Stimulated activated CD8-positive, alpha-beta memory T cell treated with anti-CD3 and anti-CD28 coated beads, Interleukin-4, amount 100 ng/mL, for 1 hour (primary cell): ENCODE results near the gene MEGF6.

Source experiments
- DNase-seq, 2 donors: peaks; one replicate each; pipeline ENCODE4 v3.0.0-alpha.2; 2020; ENCODE audit warnings: low read depth in 2 of 2, low spot score in 1 of 2

MEGF6 gene

DNA sequence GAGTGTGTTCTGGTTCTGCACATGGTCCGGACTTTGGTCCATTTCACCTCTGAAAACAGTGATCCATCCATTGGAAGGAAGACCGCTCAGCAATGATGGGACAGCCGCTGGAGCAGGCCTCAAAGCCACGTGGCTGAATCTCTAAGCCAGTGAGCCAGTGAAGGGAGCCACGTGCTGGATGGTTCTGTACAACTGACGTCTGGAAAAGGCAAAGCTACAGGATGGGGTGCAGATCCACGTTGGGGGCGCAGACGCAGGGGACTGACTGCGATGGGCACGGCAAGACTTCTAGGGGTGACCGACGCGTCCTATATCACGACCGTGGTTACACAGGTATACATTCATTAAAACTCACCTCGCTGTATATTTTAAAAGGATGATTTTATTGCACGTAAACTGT is 167.0 kb downstream of the MEGF6 start:
- no peak for DNase-seq

DNA sequence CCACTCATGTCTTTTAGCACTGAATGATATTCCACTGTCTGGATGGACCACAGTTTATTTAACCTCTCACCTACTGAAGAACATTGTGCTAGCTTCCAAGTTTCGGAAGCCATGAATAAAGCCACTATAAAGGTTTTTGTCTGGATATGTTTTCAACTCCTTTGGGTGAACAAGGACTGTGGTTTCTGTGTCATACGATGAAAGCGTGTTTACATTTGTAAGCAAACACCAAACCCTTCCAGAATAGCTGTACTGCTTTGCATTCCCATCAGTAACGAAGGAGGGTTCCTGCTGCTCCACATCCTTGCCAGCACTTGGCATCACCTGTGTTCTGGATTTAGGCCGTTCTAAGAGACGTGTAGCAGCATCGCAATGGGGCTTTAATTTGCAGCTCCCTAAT is 167.5 kb downstream of the MEGF6 start:
- no peak for DNase-seq

DNA sequence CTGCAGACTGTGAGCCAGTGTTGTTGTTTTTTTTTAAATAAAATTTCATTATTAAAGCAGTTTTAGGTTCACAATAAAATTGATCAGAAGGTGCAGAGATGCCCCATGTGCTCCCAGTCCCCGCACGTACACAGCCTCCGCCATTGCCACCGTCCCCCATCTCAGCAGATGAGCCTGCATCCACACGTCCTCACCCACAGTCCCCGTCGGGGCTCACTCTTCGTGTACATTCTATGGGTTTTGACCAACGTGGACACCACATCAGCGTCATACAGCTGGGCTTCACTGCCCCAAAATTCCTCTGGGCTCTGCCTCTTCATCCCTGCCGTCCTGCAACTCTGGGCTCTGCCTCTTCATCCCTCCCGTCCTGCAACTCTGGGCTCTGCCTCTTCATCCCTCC is 168.4 kb downstream of the MEGF6 start:
- DNase-seq, result no peak

DNA sequence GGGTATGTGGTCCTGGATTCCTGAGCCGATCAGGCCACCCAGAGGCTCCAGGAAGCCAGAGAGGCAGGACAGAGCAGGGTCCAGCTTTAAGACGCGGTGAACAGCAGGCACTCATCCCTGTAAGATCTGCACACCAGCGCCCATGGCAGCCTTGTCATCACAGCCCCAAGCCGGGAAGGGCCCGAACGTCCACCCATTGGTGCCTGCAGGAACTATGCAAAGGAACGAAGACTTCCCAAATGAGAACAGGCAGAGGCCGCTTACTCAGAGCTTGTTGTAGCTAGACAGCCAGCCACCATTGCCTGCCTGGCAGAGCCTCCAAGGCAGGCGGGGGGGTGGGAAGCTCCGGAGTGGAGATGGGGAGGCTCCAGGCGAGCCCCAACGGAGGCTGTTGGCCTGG is 169.0 kb downstream of the MEGF6 start:
- DNase-seq, result no peak

DNA sequence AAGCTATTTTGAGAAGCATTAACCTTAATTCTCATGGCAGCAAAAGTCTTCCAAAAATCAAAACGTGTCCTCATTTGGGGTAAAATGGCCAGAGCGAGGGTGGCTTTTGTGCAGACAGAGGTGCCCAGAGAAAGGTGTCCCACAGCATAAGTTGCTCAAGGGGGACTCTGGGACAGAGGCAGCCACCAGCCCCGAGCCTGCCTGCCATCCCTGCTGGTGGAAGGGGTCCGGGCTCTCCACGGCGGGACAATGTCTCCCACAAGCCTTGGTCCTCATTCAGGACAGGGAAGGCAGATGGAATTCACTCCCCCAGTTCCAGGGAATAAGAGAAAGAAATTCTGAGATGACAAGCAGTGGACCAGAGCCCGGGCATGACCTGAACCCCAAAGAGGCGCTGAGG is 169.4 kb downstream of the MEGF6 start:
- DNase-seq, result no peak

DNA sequence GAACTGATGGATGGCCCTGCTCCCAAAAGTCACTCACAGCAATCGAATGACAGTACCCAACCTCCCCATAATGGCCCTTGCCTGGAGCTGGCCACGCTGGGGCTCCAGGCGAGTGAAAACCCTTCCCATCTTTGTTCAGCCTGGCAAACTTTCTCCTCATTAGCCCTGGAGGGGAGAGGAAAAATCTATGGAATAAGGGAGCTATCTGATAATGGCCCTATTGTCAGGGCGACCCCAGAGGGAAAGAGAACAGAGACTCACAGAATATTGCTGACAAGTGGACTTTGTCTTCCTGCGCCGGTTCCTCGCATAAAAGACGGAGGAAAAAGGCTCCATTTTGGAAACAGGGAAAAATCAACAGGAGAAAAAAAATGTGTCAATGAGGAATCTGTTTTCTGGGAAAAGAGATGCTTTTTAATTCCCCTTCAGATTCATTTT is 169.9 kb downstream of the MEGF6 start:
- DNase-seq, result no peak

DNA sequence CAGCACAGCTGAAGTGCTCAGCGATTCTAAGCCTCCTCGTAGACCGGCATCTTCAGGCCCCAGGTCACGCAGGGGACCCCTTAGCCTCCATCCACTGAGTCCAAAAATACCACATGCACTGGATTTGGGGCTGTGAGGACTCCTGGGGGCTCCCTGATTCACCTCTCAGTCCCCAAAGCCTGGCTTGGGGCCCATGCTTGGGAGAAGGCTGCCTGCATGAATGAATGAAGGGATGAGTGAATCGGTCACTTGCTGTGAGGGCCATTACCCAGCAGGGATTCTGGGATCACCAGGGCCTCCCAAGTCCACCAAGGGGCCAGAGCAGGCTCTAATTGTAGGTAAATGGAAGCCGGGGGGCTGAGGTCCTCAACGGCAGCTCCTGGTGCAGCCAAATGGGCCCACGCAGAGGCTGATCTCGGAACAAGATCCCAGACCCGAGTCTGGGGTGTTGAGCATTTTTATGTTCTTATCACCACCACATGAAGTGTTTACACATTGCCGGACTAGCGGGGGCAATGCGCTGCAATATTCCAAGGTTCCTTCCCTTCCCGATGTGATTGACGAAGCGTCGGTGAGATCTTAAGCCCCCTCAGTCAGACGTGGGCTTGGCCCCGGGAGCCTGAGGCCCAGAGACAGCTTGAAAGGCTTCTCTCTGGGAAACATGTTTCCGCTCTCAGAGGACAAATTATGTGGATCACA is 170.4 kb downstream of the MEGF6 start:
- no peak for DNase-seq

DNA sequence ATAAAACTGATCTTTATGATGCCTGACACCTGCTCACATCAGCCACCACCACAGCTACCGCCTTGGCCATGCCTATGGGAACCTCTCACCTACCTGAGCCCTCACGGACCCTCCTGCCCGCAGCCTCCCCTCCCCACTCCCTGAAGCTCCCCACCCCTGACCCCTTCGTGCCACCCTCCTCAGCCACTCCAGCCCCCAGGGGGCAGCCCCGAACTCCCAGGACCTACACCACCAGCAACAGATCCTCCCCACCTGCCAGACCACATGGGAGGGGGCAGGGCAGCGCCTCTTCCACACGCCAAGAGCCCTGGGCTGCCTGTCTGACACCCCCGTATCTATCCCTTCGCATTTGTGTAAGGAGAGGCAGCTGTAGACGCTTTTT is 171.0 kb downstream of the MEGF6 start:
- no peak for DNase-seq
